ENCODE data around the gene NRXN3.

- TF ChIP-seq, protein P1, sequence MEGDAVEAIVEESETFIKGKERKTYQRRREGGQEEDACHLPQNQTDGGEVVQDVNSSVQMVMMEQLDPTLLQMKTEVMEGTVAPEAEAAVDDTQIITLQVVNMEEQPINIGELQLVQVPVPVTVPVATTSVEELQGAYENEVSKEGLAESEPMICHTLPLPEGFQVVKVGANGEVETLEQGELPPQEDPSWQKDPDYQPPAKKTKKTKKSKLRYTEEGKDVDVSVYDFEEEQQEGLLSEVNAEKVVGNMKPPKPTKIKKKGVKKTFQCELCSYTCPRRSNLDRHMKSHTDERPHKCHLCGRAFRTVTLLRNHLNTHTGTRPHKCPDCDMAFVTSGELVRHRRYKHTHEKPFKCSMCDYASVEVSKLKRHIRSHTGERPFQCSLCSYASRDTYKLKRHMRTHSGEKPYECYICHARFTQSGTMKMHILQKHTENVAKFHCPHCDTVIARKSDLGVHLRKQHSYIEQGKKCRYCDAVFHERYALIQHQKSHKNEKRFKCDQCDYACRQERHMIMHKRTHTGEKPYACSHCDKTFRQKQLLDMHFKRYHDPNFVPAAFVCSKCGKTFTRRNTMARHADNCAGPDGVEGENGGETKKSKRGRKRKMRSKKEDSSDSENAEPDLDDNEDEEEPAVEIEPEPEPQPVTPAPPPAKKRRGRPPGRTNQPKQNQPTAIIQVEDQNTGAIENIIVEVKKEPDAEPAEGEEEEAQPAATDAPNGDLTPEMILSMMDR (IDR thresholded peaks at IDR 0.05): no peak
- no peak for TF ChIP-seq EZH2 (IDR thresholded peaks at IDR 0.05; ENCODE audit: borderline replicate concordance, insufficient read depth, low read depth, low read length, poor library complexity, severe bottlenecking)
Measured at GRCh38 chr14:79575032-79575431, 1404.9 kb downstream of the NRXN3 start.
